Endothelial cell of umbilical vein (primary cell): ENCODE data around the gene GAR1. TPM values are rescaled to one million over a fixed set of nuclear protein-coding genes. Genes with fewer than 3 reads are reported as not detected.

Experiments used
- BruUV-seq: library from RNA; stranded (reverse); fragments of 400-500 nt; replicated peaks from 2 replicates; lab custom pipeline; 2021; lab: Mats Ljungman, UMichigan
- CTCF ChIA-PET: fragments of 300-600, 350-600 bp; sonication (Branson Sonifier 250); formaldehyde crosslinking; loops from one replicate; lab custom pipeline; 2021; ENCODE audit warnings: antibody characterized with exemption, inconsistent platforms; lab: Charles Lee
- POLR2A ChIA-PET: fragments of 300-600, 350-600 bp; sonication (Branson Sonifier 250); formaldehyde crosslinking; loops from one replicate; lab custom pipeline; 2021; ENCODE audit warnings: antibody characterized with exemption, inconsistent platforms; lab: Charles Lee
- DNase-seq: peaks from one replicate; pipeline ENCODE4 v3.0.0-alpha.2; 2011; ENCODE audit warnings: low read depth, low spot score
- FAIRE-seq: peaks from 2 replicates; lab custom pipeline; 2011; peaks lifted over from hg19 to GRCh38; lab: Jason Lieb, UNC
- H2AFZ ChIP-seq: 2 replicates; pipeline ENCODE4 v1.6.0; 2012; ENCODE audit warnings: low read depth, low read length, control low read depth, inconsistent platforms
- H3K27ac ChIP-seq: 2 replicates; pipeline ENCODE4 v1.5.1; 2011; ENCODE audit warnings: low read depth, mild to moderate bottlenecking, control low read depth, low read length, moderate library complexity; ENCODE audit not compliant: insufficient read depth
- H3K27me3 ChIP-seq, 2 experiments: 2 replicates each; pipeline versions ENCODE4 v1.6.0 to v1.6.1; 2011; ENCODE audit warnings: low read length in 2 of 2, mixed read lengths in 1 of 2; ENCODE audit not compliant: control insufficient read depth in 2 of 2, insufficient read depth in 2 of 2
- H3K36me3 ChIP-seq, 2 experiments: 2 replicates in 1 of 2; 3 replicates in 1 of 2; pipeline ENCODE4 v1.5.1; 2011; ENCODE audit warnings: low read length in 2 of 2, mild to moderate bottlenecking in 1 of 2, moderate library complexity in 1 of 2; ENCODE audit not compliant: control insufficient read depth in 2 of 2, insufficient read depth in 2 of 2; ENCODE audit errors: extremely low read depth in 1 of 2
- H3K4me1 ChIP-seq: 3 replicates; pipeline ENCODE4 v1.5.1; 2011; ENCODE audit warnings: mild to moderate bottlenecking, low read length; ENCODE audit not compliant: control insufficient read depth, insufficient read depth; ENCODE audit errors: extremely low read depth
- H3K4me2 ChIP-seq: 2 replicates; pipeline ENCODE4 v1.6.1; 2011; ENCODE audit warnings: low read length, control low read depth, mixed read lengths; ENCODE audit not compliant: insufficient read depth
- H3K4me3 ChIP-seq, 3 experiments: fragments of 200-600 bp in 1 of 3; sonication (generic), shearing (Covaris generic) in 1 of 3; replicated peaks in 1 of 3; 2 replicates each; pipeline ENCODE4 v1.5.1; 2011 to 2016; ENCODE audit warnings: control low read depth in 3 of 3, low read length in 3 of 3, mild to moderate bottlenecking in 2 of 3, inconsistent platforms in 1 of 3, low read depth in 1 of 3, moderate library complexity in 1 of 3; ENCODE audit not compliant: insufficient read depth in 1 of 3
- H3K79me2 ChIP-seq: 2 replicates; pipeline ENCODE4 v1.6.0; 2012; ENCODE audit warnings: low read length, inconsistent platforms; ENCODE audit not compliant: control insufficient read depth, insufficient read depth
- H3K9ac ChIP-seq: replicated peaks from 2 replicates; pipeline ENCODE3; 2011; ENCODE audit warnings: low read length, control low read depth; ENCODE audit not compliant: insufficient read depth; ENCODE audit errors: extremely low read depth
- H3K9me1 ChIP-seq: replicated peaks from 3 replicates; pipeline ENCODE4 v1.6.0; 2011; ENCODE audit warnings: mild to moderate bottlenecking, low read length; ENCODE audit not compliant: control insufficient read depth, insufficient read depth; ENCODE audit errors: extremely low read depth
- H3K9me3 ChIP-seq: replicated peaks from 2 replicates; pipeline ENCODE4 v1.5.1; 2012; ENCODE audit warnings: low read length, inconsistent platforms; ENCODE audit not compliant: control insufficient read depth, insufficient read depth
- H4K20me1 ChIP-seq: replicated peaks from 2 replicates; pipeline ENCODE3; 2011; ENCODE audit warnings: mild to moderate bottlenecking, low read length; ENCODE audit not compliant: control insufficient read depth, insufficient read depth; ENCODE audit errors: extremely low read depth
- EZH2 ChIP-seq: IDR thresholded peaks from 2 replicates; pipeline ENCODE4 v1.6.1; 2012; ENCODE audit warnings: borderline replicate concordance, low read depth, mild to moderate bottlenecking, moderate library complexity, low read length, inconsistent platforms; ENCODE audit not compliant: severe bottlenecking
- FOS ChIP-seq: IDR thresholded peaks from 2 replicates; pipeline ENCODE4 v1.6.1; 2011; ENCODE audit warnings: mild to moderate bottlenecking, low read length, moderate library complexity, borderline replicate concordance; ENCODE audit not compliant: insufficient read depth
- GATA2 ChIP-seq: IDR thresholded peaks from 2 replicates; pipeline ENCODE4 v1.7.0; 2011; ENCODE audit warnings: low read depth, mild to moderate bottlenecking, moderate library complexity, mixed read lengths, low read length; ENCODE audit not compliant: insufficient read length, insufficient read depth
- JUN ChIP-seq: IDR thresholded peaks from 2 replicates; pipeline ENCODE4 v1.6.1; 2011; ENCODE audit warnings: borderline replicate concordance, low read depth; ENCODE audit not compliant: insufficient read length, insufficient read depth
- MYC ChIP-seq: IDR thresholded peaks from one replicate; pipeline ENCODE4 v1.6.1; 2011; ENCODE audit warnings: mild to moderate bottlenecking, low read depth, low read length
- POLR2A ChIP-seq: IDR thresholded peaks from 2 replicates; pipeline ENCODE4 v1.6.1; 2012; ENCODE audit warnings: low read depth, mild to moderate bottlenecking, control low read depth, low read length
- POLR2AphosphoS5 ChIP-seq: IDR thresholded peaks from 2 replicates; pipeline ENCODE4 v1.6.1; 2012; ENCODE audit warnings: low read depth, mild to moderate bottlenecking, control low read depth, low read length, moderate library complexity; ENCODE audit not compliant: insufficient read depth
- dilution Hi-C: fragments of 300-500 bp; cut with MboI; formaldehyde crosslinking; loops from one replicate; pipeline ENCODE4 v1.15.0; 2019; ENCODE audit warnings: low sequenced_read_pairs; ENCODE audit not compliant: extremely low pct_ligation_motif_present
- intact Hi-C: fragments of 100-400 bp; cut with micrococcal nuclease; formaldehyde crosslinking; loops from one replicate; pipeline ENCODE4 v1.10.0; 2022
- polyA plus RNA-seq, 4 experiments: library from polyadenylated mRNA; depleted of rRNA in 3 of 4; stranded (reverse) in 3 of 4; unstranded in 1 of 4; fragments of >200 nt; gene quantifications; 2 replicates each; pipeline versions ENCODE4 v1.2.1 to v1.2.3, GENCODE V29; 2011 to 2012; ENCODE audit warnings: missing spikeins in 1 of 4
- total RNA-seq: library from RNA; stranded (reverse); gene quantifications from 2 replicates; pipeline ENCODE4 v1.2.3, GENCODE V29; 2021
- TF ChIP-seq, protein P1 (sequence below), 2 donors: IDR thresholded peaks; 1 replicate in 1 of 2; 2 replicates in 1 of 2; pipeline ENCODE4 v1.5.1; 2011; ENCODE audit warnings: low read length in 2 of 2, mild to moderate bottlenecking in 2 of 2, moderate library complexity in 2 of 2, control low read depth in 1 of 2, inconsistent platforms in 1 of 2, low read depth in 1 of 2; ENCODE audit not compliant: insufficient read depth in 1 of 2; ENCODE audit errors: extremely low read depth in 1 of 2
- TF ChIP-seq, protein P2 (sequence below): IDR thresholded peaks from 2 replicates; pipeline ENCODE4 v1.6.1; 2011; ENCODE audit not compliant: insufficient read depth, insufficient read length

GAR1 gene
- total and polyA plus RNA-seq, 2 donors (not counting 3 experiments of a cell fraction or from before 2014, with no cell fraction given), result 12.7 to 29.1 TPM

DNA sequence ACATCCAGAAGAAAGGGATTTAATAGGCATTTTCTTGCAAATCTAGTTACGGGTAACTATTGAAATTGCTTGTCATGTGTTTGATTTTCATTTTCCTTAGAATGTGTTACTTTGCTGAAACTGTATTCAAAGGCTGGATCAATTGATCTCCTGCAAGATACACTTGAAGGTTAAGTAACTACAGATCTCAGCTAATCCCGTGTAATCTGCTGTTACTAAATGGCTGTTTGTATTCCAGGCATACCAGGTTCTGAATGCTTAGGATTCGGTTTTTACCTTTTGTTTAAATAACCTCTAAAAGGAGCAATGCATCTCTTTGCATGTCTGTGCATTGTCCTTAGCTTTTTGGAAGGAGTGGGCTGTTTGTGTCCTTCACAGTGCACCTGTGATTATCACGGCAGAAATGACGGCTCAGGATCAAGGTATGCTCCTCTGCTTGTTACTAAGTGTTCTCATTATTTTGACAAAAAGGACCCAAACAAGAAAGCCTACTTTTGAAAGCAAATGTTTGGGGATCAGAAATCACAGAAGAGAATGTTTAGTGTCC, 32.4 kb downstream of the GAR1 start, which contains the start of gene LRIT3:
Gene LRIT3 (plus strand): TSS at position 212 of the 547 bp plus-strand sequence. CDS start 95 bp downstream, at position 307.
- TF ChIP-seq JUN (no peak), MYC (no peak), EZH2 (no peak), POLR2AphosphoS5 (no peak), FOS (no peak), POLR2A (no peak), GATA2 (no peak)
- TF ChIP-seq, protein P1, sequence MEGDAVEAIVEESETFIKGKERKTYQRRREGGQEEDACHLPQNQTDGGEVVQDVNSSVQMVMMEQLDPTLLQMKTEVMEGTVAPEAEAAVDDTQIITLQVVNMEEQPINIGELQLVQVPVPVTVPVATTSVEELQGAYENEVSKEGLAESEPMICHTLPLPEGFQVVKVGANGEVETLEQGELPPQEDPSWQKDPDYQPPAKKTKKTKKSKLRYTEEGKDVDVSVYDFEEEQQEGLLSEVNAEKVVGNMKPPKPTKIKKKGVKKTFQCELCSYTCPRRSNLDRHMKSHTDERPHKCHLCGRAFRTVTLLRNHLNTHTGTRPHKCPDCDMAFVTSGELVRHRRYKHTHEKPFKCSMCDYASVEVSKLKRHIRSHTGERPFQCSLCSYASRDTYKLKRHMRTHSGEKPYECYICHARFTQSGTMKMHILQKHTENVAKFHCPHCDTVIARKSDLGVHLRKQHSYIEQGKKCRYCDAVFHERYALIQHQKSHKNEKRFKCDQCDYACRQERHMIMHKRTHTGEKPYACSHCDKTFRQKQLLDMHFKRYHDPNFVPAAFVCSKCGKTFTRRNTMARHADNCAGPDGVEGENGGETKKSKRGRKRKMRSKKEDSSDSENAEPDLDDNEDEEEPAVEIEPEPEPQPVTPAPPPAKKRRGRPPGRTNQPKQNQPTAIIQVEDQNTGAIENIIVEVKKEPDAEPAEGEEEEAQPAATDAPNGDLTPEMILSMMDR (IDR thresholded peaks at IDR 0.05; ENCODE audit: extremely low read depth in 1 of 2, insufficient read depth in 1 of 2, low read depth in 1 of 2, low read length in 2 of 2), result no peak
- TF ChIP-seq, protein P2, sequence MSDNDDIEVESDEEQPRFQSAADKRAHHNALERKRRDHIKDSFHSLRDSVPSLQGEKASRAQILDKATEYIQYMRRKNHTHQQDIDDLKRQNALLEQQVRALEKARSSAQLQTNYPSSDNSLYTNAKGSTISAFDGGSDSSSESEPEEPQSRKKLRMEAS, result no peak
- no TSS peak for BruUV-seq
- ChIA-PET CTCF (no interaction called here), POLR2A (no interaction called here)
- intact Hi-C loops (no loop called here), dilution Hi-C loops (no loop called here)
- H3K4me3 ChIP-seq, result no peak within 1 kb of the TSS
- peaks cover 0 to 2% of the 10 kb centered on the region in 2 experiments for H3K27me3 ChIP-seq
- no peak within 1 kb of the TSS for H3K4me2 ChIP-seq
- no peak for FAIRE-seq
- H3K27ac ChIP-seq, result no peak within 1 kb of the TSS
- H3K9me3 ChIP-seq, result no peaks in the 10 kb centered on the region
- no peak within 1 kb of the TSS for H2AFZ ChIP-seq
- no peaks in the 10 kb centered on the region for H3K9me1 ChIP-seq
- H3K4me1 ChIP-seq, result peaks cover 4% of the 10 kb centered on the region
- no peaks in the 10 kb centered on the region for H3K36me3 ChIP-seq
- DNase-seq, result no peak
- H3K9ac ChIP-seq, result no peak within 1 kb of the TSS
- H3K79me2 ChIP-seq, result no peaks in the 10 kb centered on the region
- no peaks in the 10 kb centered on the region for H4K20me1 ChIP-seq
